Measurements from ENCODE around the gene SULT1C2.

Gene SULT1C2

DNA sequence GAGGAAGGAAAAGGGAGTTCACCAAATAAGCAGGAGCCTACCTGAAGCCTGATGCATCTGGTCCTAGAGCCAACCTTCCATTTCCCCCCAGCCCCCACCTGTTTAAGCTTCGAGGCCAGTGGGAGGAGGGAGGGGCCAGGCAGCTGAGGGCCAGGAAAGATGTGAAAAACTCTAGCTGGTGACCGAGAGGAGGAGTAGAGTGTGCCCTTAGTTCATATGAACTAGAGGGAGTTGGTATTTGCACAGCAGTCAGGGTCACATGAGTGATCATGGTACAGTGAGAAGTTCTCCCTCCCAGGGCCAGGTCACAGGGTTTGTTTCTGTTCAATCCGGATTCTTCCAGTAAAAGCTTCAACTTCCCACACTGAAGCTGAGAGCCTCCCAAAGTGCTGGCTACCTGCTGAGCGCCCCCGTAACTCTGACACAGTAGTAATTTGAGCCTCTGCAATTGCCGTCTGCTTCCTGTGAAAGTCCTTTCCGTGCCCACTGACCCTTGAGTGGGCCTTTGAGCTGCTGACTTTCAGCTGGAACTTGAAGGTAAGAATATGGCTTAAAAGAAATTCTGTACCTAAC, at the start of gene SULT1C2:
Gene SULT1C2, plus strand, starts transcription at position 362 of the 573 bp plus-strand sequence. CDS start 4,773 bp downstream, outside the sequence.
- TF ChIP-seq YY1 (IDR thresholded peaks at IDR 0.05; ENCODE audit: low read depth): no peak
- TF ChIP-seq, protein P1, sequence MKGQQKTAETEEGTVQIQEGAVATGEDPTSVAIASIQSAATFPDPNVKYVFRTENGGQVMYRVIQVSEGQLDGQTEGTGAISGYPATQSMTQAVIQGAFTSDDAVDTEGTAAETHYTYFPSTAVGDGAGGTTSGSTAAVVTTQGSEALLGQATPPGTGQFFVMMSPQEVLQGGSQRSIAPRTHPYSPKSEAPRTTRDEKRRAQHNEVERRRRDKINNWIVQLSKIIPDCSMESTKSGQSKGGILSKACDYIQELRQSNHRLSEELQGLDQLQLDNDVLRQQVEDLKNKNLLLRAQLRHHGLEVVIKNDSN (IDR thresholded peaks at IDR 0.05): peak; percentile 80
- TF ChIP-seq RAD21 (IDR thresholded peaks at IDR 0.05; ENCODE audit: low read depth): peak; percentile 16; the same call in 1 of the 2 replicates
- peak; percentile 45; the same call in 1 of the 2 replicates for TF ChIP-seq TEAD4 (IDR thresholded peaks at IDR 0.05)
- TF ChIP-seq EGR1 (IDR thresholded peaks at IDR 0.05): 0 out of 2 replicates have a peak, but pooled peaks have one; percentile 9
- TF ChIP-seq, protein P2, sequence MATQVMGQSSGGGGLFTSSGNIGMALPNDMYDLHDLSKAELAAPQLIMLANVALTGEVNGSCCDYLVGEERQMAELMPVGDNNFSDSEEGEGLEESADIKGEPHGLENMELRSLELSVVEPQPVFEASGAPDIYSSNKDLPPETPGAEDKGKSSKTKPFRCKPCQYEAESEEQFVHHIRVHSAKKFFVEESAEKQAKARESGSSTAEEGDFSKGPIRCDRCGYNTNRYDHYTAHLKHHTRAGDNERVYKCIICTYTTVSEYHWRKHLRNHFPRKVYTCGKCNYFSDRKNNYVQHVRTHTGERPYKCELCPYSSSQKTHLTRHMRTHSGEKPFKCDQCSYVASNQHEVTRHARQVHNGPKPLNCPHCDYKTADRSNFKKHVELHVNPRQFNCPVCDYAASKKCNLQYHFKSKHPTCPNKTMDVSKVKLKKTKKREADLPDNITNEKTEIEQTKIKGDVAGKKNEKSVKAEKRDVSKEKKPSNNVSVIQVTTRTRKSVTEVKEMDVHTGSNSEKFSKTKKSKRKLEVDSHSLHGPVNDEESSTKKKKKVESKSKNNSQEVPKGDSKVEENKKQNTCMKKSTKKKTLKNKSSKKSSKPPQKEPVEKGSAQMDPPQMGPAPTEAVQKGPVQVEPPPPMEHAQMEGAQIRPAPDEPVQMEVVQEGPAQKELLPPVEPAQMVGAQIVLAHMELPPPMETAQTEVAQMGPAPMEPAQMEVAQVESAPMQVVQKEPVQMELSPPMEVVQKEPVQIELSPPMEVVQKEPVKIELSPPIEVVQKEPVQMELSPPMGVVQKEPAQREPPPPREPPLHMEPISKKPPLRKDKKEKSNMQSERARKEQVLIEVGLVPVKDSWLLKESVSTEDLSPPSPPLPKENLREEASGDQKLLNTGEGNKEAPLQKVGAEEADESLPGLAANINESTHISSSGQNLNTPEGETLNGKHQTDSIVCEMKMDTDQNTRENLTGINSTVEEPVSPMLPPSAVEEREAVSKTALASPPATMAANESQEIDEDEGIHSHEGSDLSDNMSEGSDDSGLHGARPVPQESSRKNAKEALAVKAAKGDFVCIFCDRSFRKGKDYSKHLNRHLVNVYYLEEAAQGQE (IDR thresholded peaks at IDR 0.05; ENCODE audit: low read depth): no peak
- peak; percentile 86 for TF ChIP-seq TCF12 (IDR thresholded peaks at IDR 0.05; ENCODE audit: low read depth)
- TF ChIP-seq ZBTB7A (IDR thresholded peaks at IDR 0.05; ENCODE audit: low read depth): no peak
- TF ChIP-seq FOXM1 (IDR thresholded peaks at IDR 0.05; ENCODE audit: borderline replicate concordance, low read depth): peak; percentile 62; the same call in 1 of the 2 replicates
- peak; percentile 63 for TF ChIP-seq NFIC (IDR thresholded peaks at IDR 0.05)
- peak; percentile 41; the same call in 1 of the 2 replicates for TF ChIP-seq CREB1 (IDR thresholded peaks at IDR 0.05; ENCODE audit: low read depth)
- peak; percentile 93 for TF ChIP-seq EP300 (IDR thresholded peaks at IDR 0.05; ENCODE audit: borderline replicate concordance)
- TF ChIP-seq TAF1 (IDR thresholded peaks at IDR 0.05; ENCODE audit: low read depth): peak; percentile 57; the same call in 1 of the 2 replicates
- TF ChIP-seq, protein P3, sequence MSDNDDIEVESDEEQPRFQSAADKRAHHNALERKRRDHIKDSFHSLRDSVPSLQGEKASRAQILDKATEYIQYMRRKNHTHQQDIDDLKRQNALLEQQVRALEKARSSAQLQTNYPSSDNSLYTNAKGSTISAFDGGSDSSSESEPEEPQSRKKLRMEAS (IDR thresholded peaks at IDR 0.05): peak; percentile 66
- peak; percentile 16; the same call in 1 of the 2 replicates for TF ChIP-seq CEBPB (IDR thresholded peaks at IDR 0.05)

DNA sequence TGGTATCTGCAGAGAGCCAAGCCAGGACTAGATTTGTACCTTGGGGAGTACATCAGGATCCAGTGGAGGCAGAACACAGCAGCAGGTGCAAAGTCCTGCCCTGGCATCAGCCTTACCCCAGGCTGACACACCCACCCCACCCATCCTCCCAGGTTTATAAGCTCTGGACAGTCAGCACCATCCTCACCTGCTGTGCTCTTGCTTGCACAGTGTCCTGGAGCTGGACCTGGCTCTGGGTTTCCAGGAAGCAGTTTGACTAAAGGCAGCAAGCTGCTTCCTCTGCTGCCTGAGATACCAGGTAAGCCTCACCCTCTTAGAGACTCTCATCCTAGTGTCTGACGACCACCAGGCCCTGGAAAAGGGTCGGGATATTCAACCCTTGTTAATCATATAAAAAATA, 48.9 kb upstream of the SULT1C2 start, which contains the start of gene SULT1C3:
Gene SULT1C3, plus strand, starts transcription at position 183 of the 400 bp plus-strand sequence. CDS start 7,227 bp downstream, outside the sequence.
- TF ChIP-seq YY1 (IDR thresholded peaks at IDR 0.05; ENCODE audit: low read depth): no peak
- TF ChIP-seq TCF12 (IDR thresholded peaks at IDR 0.05; ENCODE audit: low read depth): no peak
- no peak for TF ChIP-seq CREB1 (IDR thresholded peaks at IDR 0.05; ENCODE audit: low read depth)
- TF ChIP-seq, protein P2 (IDR thresholded peaks at IDR 0.05; ENCODE audit: low read depth): no peak
- no peak for TF ChIP-seq RAD21 (IDR thresholded peaks at IDR 0.05; ENCODE audit: low read depth)
- TF ChIP-seq TEAD4 (IDR thresholded peaks at IDR 0.05): no peak
- TF ChIP-seq EP300 (IDR thresholded peaks at IDR 0.05; ENCODE audit: borderline replicate concordance): no peak
- TF ChIP-seq EGR1 (IDR thresholded peaks at IDR 0.05): no peak
- TF ChIP-seq TAF1 (IDR thresholded peaks at IDR 0.05; ENCODE audit: low read depth): no peak
- no peak for TF ChIP-seq CEBPB (IDR thresholded peaks at IDR 0.05)
- TF ChIP-seq, protein P3 (IDR thresholded peaks at IDR 0.05): no peak

DNA sequence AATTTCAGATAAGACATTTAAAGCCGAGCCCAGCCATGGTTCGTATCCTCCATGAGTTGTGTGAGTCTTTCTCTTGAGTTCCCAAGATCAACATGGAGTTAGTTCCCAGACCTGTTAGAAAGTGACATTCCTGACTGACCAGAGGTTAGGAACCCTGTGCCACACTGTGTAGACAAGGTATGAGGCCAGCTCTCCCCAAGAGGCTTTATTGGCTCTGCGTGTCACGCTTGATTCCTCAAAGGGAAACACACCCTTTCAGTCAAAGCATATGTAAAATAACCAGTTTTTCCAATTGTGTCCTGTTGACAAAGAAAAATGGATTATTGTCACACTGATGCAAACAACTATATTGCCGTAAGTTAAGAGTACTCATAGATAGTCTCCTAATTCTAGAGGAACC, 47.7 kb upstream of the SULT1C2 start:
- TF ChIP-seq CREB1 (IDR thresholded peaks at IDR 0.05; ENCODE audit: low read depth) (no peak), NFIC (IDR thresholded peaks at IDR 0.05) (peak; percentile 24; the same call in 1 of the 2 replicates), TAF1 (IDR thresholded peaks at IDR 0.05; ENCODE audit: low read depth) (no peak), YY1 (IDR thresholded peaks at IDR 0.05; ENCODE audit: low read depth) (no peak), TEAD4 (IDR thresholded peaks at IDR 0.05) (peak; percentile 33; the same call in 1 of the 2 replicates), RAD21 (IDR thresholded peaks at IDR 0.05; ENCODE audit: low read depth) (no peak), ZBTB7A (IDR thresholded peaks at IDR 0.05; ENCODE audit: low read depth) (no peak), EGR1 (IDR thresholded peaks at IDR 0.05) (no peak), EP300 (IDR thresholded peaks at IDR 0.05; ENCODE audit: borderline replicate concordance) (peak; percentile 62; the same call in 1 of the 2 replicates), TCF12 (IDR thresholded peaks at IDR 0.05; ENCODE audit: low read depth) (no peak), CEBPB (IDR thresholded peaks at IDR 0.05) (no peak), FOXM1 (IDR thresholded peaks at IDR 0.05; ENCODE audit: borderline replicate concordance, low read depth) (no peak)
- TF ChIP-seq, protein P3 (IDR thresholded peaks at IDR 0.05): 0 out of 2 replicates have a peak, but pooled peaks have one; percentile 20
- TF ChIP-seq, protein P1 (IDR thresholded peaks at IDR 0.05): no peak
- TF ChIP-seq, protein P2 (IDR thresholded peaks at IDR 0.05; ENCODE audit: low read depth): no peak
